Smooth muscle cell of the brain vasculature (primary cell): ENCODE data around the gene TKFC.
A peak's percentile ranks its signal among the peaks of the same experiment; 100 is the strongest.
"Not testable (repeated sequence)": the region's sequence is repeated elsewhere in the genome, so short reads cannot be mapped to it uniquely, and the experiment has no call there.

Experiments
- DNase-seq: peaks from one replicate; pipeline ENCODE4 v3.0.0-alpha.2; 2012; ENCODE audit warnings: low read depth, low spot score

The TKFC gene

GRCh38 chr11:61369372-61370348 is 36.6 kb downstream of the TKFC start:
- peak; percentile 9 for DNase-seq

- DNase-seq = no peak
These were observed 37.4 kb downstream of the TKFC start for GRCh38 chr11:61370349-61371005.

GRCh38 chr11:61372659-61373420 is 39.8 kb downstream of the TKFC start:
- DNase-seq = no peak

- DNase-seq = no peak
These were observed 42.7 kb downstream of the TKFC start for GRCh38 chr11:61375761-61376108.

- no peak for DNase-seq
These were observed 44.6 kb downstream of the TKFC start for GRCh38 chr11:61377461-61378160.

GRCh38 chr11:61378713-61379313 is 45.8 kb downstream of the TKFC start:
- peak; percentile 89 for DNase-seq

GRCh38 chr11:61380884-61381283 is 47.9 kb downstream of the TKFC start:
- no peak for DNase-seq

- DNase-seq = not testable (repeated sequence)
These were observed 50.8 kb downstream of the TKFC start for GRCh38 chr11:61383859-61384258.

- DNase-seq = no peak
These were observed 51.5 kb downstream of the TKFC start for GRCh38 chr11:61384271-61385242.

- DNase-seq = no peak
These were observed 57.1 kb downstream of the TKFC start for GRCh38 chr11:61390161-61390560.

- no peak for DNase-seq
These were observed 60.1 kb downstream of the TKFC start for GRCh38 chr11:61392981-61393595.
